Keratinocyte (primary cell): ENCODE measurements around the gene HLA-B. TPM values are rescaled to one million over a fixed set of nuclear protein-coding genes. Genes with fewer than 3 reads are reported as not detected.

Source experiments
- DNase-seq: peaks from one replicate; pipeline ENCODE4 v3.0.0-alpha.2; 2011; ENCODE audit warnings: low read depth, missing footprints, low spot score
- FAIRE-seq: peaks from 2 replicates; lab custom pipeline; 2011; peaks lifted over from hg19 to GRCh38; lab: Jason Lieb, UNC
- H2AFZ ChIP-seq: 2 replicates; pipeline ENCODE4 v1.6.0; 2012; ENCODE audit warnings: low read length, control low read depth, inconsistent platforms; ENCODE audit not compliant: control insufficient read depth
- H3K27ac ChIP-seq: 2 replicates; pipeline ENCODE4 v1.5.1; 2011; ENCODE audit warnings: low read length; ENCODE audit not compliant: control insufficient read depth, insufficient read depth
- H3K27me3 ChIP-seq: 3 replicates; pipeline ENCODE4 v1.6.0; 2011; ENCODE audit warnings: low read length; ENCODE audit not compliant: control insufficient read depth, insufficient read depth; ENCODE audit errors: extremely low read depth
- H3K36me3 ChIP-seq, 2 experiments: 2 replicates in 1 of 2; 3 replicates in 1 of 2; pipeline ENCODE4 v1.5.1; 2011; ENCODE audit warnings: low read length in 2 of 2, mild to moderate bottlenecking in 1 of 2; ENCODE audit not compliant: control insufficient read depth in 2 of 2, insufficient read depth in 2 of 2; ENCODE audit errors: extremely low read depth in 1 of 2
- H3K4me1 ChIP-seq: 3 replicates; pipeline ENCODE4 v1.5.1; 2011; ENCODE audit warnings: low read length; ENCODE audit not compliant: control insufficient read depth, insufficient read depth; ENCODE audit errors: extremely low read depth
- H3K4me2 ChIP-seq: 3 replicates; pipeline ENCODE4 v1.6.0; 2011; ENCODE audit warnings: low read depth, low read length; ENCODE audit not compliant: control insufficient read depth, insufficient read depth; ENCODE audit errors: extremely low read depth
- H3K4me3 ChIP-seq, 3 experiments: fragments of 200-600 bp in 1 of 3; sonication (generic) in 1 of 3; 2 replicates in 2 of 3; 3 replicates in 1 of 3; pipeline ENCODE4 v1.5.1; 2011 to 2016; ENCODE audit warnings: low read length in 3 of 3, mild to moderate bottlenecking in 3 of 3, control low read depth in 2 of 3, inconsistent platforms in 1 of 3, low read depth in 1 of 3, mixed read lengths in 1 of 3, mixed run types in 1 of 3, moderate library complexity in 1 of 3; ENCODE audit not compliant: control insufficient read depth in 2 of 3, insufficient read depth in 2 of 3; ENCODE audit errors: extremely low read depth in 1 of 3
- H3K79me2 ChIP-seq: 2 replicates; pipeline ENCODE4 v1.6.0; 2012; ENCODE audit warnings: low read length; ENCODE audit not compliant: control insufficient read depth, insufficient read depth
- H3K9ac ChIP-seq: 3 replicates; pipeline ENCODE4 v1.6.0; 2011; ENCODE audit warnings: low read length; ENCODE audit not compliant: control insufficient read depth, insufficient read depth; ENCODE audit errors: extremely low read depth
- H3K9me1 ChIP-seq: 3 replicates; pipeline ENCODE4 v1.6.0; 2011; ENCODE audit warnings: low read length; ENCODE audit not compliant: control insufficient read depth, insufficient read depth; ENCODE audit errors: extremely low read depth
- H3K9me3 ChIP-seq: 2 replicates; pipeline ENCODE4 v1.5.1; 2012; ENCODE audit warnings: low read depth, low read length; ENCODE audit not compliant: control insufficient read depth
- H4K20me1 ChIP-seq: 3 replicates; pipeline ENCODE4 v1.6.0; 2011; ENCODE audit warnings: low read length; ENCODE audit not compliant: control insufficient read depth, insufficient read depth; ENCODE audit errors: extremely low read depth
- CTCF ChIP-seq, 3 experiments: IDR thresholded peaks in 1 of 3; conservative IDR thresholded peaks in 1 of 3; optimal IDR thresholded peaks in 1 of 3; 2 replicates in 2 of 3; 3 replicates in 1 of 3; pipeline versions ENCODE3 to v1.5.1; 2011; ENCODE audit warnings: low read length in 3 of 3, mild to moderate bottlenecking in 3 of 3, moderate library complexity in 2 of 3, control low read depth in 1 of 3, inconsistent platforms in 1 of 3; ENCODE audit not compliant: insufficient read depth in 2 of 3; ENCODE audit errors: extremely low read depth in 1 of 3
- EZH2 ChIP-seq: IDR thresholded peaks from one replicate; pipeline ENCODE4 v1.6.1; 2012; ENCODE audit warnings: inconsistent platforms, mild to moderate bottlenecking, low read length, moderate library complexity
- dilution Hi-C: fragments of 300-500 bp; cut with MboI; formaldehyde crosslinking; loops from one replicate; pipeline ENCODE4 v1.7.0; 2020; ENCODE audit warnings: low sequenced_read_pairs; ENCODE audit not compliant: extremely low pct_ligation_motif_present
- polyA plus RNA-seq, 5 experiments: library from polyadenylated mRNA; depleted of rRNA in 3 of 5; stranded (reverse) in 3 of 5; stranded (forward) in 1 of 5; unstranded in 1 of 5; fragments of >200 nt; gene quantifications; 1 replicate in 1 of 5; 2 replicates in 3 of 5; 3 replicates in 1 of 5; pipeline versions ENCODE4 v1.2.1 to v1.2.3, GENCODE V29; 2011 to 2012; ENCODE audit warnings: missing spikeins in 2 of 5, low read depth in 1 of 5, low replicate concordance in 1 of 5

HLA-B gene
- polyA plus RNA-seq, 1 donor (not counting 4 experiments of a cell fraction or from before 2014, with no cell fraction given) = 265 TPM

DNA sequence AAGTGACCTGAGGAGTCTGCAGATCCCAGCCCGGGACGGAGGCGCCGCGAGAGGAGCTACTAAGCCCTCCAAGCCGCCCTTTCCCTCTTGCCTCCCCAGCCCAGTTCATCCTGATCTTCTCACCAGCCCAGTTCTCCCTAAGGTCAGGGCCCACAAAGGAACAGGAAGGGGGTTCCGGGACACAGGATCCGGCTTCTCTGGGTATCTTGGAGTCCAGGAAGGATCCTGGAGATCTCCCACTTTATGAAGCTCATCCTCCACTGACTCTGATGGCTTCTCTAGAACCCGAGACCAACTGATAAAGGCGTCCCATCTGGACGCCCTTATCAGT, 48.2 kb downstream of the HLA-B start:
- dilution Hi-C loops = no loop called here
- no peak overlapping the region for H3K27ac ChIP-seq
- no peak overlapping the region for H3K4me2 ChIP-seq
- no peaks in the 10 kb centered on the region for H3K79me2 ChIP-seq
- no peaks in the 10 kb centered on the region for H3K9me1 ChIP-seq
- H3K4me3 ChIP-seq = no peak overlapping the region
- H3K27me3 ChIP-seq = peaks cover 27% of the 10 kb centered on the region
- DNase-seq = no peak
- H3K9me3 ChIP-seq = no peaks in the 10 kb centered on the region
- no peaks in the 10 kb centered on the region for H3K36me3 ChIP-seq
- no peak overlapping the region for H2AFZ ChIP-seq
- no peaks in the 10 kb centered on the region for H4K20me1 ChIP-seq
- no peaks in the 10 kb centered on the region for H3K4me1 ChIP-seq
- TF ChIP-seq EZH2 (no peak), CTCF (optimal IDR thresholded peaks at IDR 0.05 in 1 of 3, IDR thresholded peaks at IDR 0.05 in 1 of 3, conservative IDR thresholded peaks at IDR 0.05 in 1 of 3; ENCODE audit: extremely low read depth in 1 of 3, insufficient read depth in 2 of 3, low read length in 3 of 3) (no peak)
- no peak overlapping the region for H3K9ac ChIP-seq
- no peak for FAIRE-seq

GRCh38 chr6:31308050-31308844, 48.7 kb downstream of the HLA-B start:
- Histone ChIP-seq H3K27me3 (peaks cover 30% of the 10 kb centered on the region), H3K4me2 (no peak overlapping the region), H3K27ac (no peak overlapping the region), H3K36me3 (no peaks in the 10 kb centered on the region), H3K4me1 (no peaks in the 10 kb centered on the region), H3K79me2 (no peaks in the 10 kb centered on the region), H4K20me1 (no peaks in the 10 kb centered on the region), H3K9me3 (no peaks in the 10 kb centered on the region), H3K9ac (no peak overlapping the region), H3K9me1 (no peaks in the 10 kb centered on the region), H3K4me3 (peak overlapping the region in 1 of 3 experiments; percentile 24), H2AFZ (no peak overlapping the region)
- DNase-seq = no peak
- TF ChIP-seq CTCF (optimal IDR thresholded peaks at IDR 0.05 in 1 of 3, IDR thresholded peaks at IDR 0.05 in 1 of 3, conservative IDR thresholded peaks at IDR 0.05 in 1 of 3; ENCODE audit: extremely low read depth in 1 of 3, insufficient read depth in 2 of 3, low read length in 3 of 3) (no peak), EZH2 (peak; percentile 54)
- FAIRE-seq = no peak
- dilution Hi-C loops = no loop called here
